ENCODE measurements around the gene ATXN2.
"Not testable (repeated sequence)": the region's sequence is repeated elsewhere in the genome, so short reads cannot be mapped to it uniquely, and the experiment has no call there.

Gene ATXN2

DNA sequence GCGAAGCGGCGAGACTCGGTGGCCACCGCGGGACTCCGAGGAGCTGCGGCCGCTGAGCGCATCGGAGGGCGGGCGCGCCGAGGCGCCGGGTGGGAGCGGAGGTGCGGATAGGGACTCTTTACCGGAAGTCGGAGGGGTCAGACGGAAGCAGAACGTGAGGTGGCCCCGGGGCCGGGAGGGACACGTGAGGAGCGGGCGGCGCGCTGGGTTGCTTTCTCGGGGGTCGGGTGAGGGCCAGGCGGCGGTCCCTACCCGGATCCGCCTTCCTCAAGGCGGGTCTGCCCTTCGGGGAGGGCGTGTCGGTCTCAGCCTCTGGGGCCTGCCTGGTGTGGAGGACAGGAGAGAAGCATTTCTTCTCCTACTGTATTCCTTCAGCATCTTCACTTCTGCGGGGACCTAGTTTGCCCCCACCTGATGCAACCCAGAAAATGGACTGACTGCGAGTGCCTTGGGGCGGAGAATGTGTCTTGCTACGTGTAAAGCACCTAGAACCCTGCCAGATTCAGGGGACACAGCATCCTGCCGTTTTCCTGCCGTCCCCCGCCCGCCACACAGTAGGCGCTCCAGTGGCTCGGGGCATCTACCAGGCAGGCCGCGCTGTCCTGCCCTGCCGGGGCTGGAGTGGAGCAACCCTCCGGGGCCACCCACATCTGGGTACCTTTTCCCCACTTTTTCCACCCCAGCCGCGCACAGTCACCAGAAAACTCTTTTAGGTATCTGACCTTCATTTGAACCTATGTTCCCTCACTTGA is 514 bp upstream of the ATXN2 start:
- DNase-seq (ENCODE audit: low spot score): peak; percentile 98

- DNase-seq (ENCODE audit: low spot score): peak; percentile 74
Measured at GRCh38 chr12:111597831-111598636, 1.1 kb downstream of the ATXN2 start.

DNA sequence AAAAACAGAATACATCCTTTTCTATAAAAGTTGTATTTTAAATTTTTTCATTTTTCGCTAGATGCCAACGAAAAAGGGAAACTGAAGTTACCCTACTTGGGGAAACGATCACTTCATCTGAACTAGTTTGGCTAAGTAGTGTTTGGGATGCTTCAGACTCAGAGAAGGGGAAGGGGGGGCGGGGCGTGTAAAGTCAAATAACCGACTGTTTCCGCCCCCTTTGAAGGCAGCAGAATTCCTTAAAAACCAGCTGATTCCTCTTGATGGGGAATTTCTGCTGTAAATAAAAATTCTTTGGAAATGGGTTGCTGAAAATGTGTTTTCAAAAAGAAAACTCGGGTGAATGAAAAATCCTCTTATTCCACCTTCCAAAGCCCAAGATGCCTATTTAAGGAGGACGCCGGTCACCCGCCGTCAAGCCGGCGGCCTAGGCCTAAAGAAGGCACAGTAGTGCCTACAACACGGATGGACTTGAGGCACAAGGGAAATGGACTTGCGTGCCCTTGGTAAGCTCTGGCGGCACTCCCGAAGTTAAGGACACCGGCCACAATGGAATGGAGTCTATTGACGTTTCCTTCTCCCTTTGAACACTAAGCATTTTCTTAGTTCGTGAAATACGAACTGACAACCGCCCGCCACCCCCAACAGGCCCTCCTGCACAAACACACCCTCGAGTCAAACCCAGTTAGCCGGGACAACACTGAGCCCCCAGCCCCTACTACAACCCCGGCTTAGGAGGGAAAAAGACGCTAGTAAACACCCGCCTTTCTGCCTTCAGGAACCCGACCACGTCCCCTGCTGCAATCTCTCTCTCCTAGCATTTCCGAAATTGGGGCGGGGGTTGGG is 1.9 kb downstream of the ATXN2 start:
- peak; percentile 60 for DNase-seq (ENCODE audit: low spot score)

GRCh38 chr12:111595341-111595835 is 3.7 kb downstream of the ATXN2 start:
- not testable (repeated sequence) for DNase-seq (ENCODE audit: low spot score)

- not testable (repeated sequence) for DNase-seq (ENCODE audit: low spot score)
Measured at GRCh38 chr12:111591399-111592010, 7.6 kb downstream of the ATXN2 start.

DNA sequence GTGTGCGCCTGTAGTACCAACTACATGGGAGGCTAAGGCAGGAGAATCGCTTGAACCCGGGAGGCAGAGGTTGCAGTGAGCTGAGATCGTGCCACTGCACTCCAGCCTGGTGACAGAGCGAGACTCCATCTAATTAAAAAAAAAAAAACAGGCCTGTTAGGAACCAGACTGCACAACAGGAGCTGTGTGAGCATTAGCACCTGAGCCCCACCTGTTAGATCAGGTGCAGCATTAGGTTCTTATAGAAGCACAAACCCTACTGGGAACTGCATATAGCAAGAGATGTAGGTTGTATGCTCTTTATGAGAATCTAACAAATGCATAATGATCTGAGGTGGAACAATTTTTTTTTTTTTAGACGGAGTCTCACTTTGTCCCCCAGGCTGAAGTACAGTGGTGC is 8.6 kb downstream of the ATXN2 start:
- no peak for DNase-seq (ENCODE audit: low spot score)

DNA sequence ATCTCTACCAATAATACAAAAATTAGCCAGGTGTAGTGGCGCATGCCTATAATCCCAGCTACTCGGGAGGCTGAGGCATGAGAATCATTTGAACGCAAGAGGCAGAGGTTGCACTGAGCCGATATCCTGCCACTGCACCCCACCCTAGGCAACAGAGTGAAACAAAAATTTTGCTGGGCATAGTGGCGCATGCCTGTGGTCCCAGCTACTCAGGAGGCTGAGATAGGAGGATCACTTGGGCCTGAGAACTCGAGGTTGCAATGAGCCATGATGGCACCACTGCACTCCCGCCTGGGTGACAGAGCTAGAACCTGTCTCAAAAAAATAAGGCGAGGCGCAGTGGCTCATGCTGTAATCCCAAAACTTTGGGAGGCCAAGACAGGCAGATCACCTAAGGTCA is 9.5 kb downstream of the ATXN2 start:
- no peak for DNase-seq (ENCODE audit: low spot score)

DNA sequence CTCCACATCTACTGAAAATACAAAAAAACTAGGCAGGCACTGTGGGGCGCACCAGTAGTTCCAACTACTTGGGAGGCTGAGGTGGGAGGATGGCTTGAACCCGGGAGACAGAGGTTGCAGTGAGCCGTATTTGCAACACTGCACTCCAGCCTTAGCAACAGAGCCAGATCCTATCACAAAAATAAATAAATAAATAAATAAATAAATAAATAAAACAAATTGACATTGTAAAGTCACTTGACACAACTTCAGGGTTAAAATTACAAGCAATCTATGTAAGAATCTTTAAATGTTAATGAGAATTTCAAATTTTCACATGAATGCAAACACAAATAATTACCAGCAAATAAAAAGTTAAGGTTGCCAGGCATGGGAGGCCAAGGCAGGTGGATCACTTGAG is 11.1 kb downstream of the ATXN2 start:
- DNase-seq (ENCODE audit: low spot score): no peak

- DNase-seq (ENCODE audit: low spot score): no peak
Measured at GRCh38 chr12:111586986-111587385, 12.1 kb downstream of the ATXN2 start.

DNA sequence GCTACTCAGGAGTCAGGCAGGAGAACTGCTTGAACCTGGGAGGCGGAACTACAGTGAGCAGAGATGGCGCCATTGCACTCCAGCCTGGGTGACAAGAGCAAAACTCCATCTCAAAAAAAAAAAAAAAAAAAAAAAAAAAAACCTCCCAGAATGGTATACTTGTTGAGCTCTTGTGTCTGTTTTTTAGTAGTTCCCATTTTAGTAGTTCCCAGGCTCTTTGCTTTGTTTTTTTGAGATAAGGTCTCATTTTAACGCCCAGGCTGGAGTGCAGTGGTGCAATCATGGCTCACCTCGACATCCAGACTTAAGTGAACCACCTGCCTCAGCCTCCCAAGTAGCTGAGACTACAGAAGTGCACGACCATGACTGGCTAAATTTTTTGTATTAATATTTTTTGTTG is 13.4 kb downstream of the ATXN2 start:
- no peak for DNase-seq (ENCODE audit: low spot score)

- DNase-seq (ENCODE audit: low spot score): no peak
Measured at GRCh38 chr12:111584959-111585358, 14.2 kb downstream of the ATXN2 start.

DNA sequence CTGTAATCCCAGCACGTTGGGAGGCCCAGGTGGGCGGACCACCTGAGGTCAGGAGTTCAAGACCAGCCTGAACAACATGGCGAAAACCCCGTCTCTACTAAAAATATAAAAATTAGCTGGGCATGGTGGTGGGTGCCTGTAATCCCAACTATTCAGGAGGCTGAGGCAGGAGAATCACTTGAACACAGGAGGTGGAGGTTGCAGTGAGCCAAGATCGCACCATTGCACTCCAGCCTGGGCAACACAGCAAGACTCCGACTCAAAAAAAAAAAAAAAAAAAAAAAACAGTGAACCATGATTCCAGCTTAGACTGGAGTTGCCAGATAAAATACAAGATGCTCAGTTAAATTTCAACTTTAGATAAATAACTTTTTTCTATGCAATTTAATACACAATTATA is 15.6 kb downstream of the ATXN2 start:
- not testable (repeated sequence) for DNase-seq (ENCODE audit: low spot score)

- no peak for DNase-seq (ENCODE audit: low spot score)
Measured at GRCh38 chr12:111582133-111582747, 16.9 kb downstream of the ATXN2 start.

DNA sequence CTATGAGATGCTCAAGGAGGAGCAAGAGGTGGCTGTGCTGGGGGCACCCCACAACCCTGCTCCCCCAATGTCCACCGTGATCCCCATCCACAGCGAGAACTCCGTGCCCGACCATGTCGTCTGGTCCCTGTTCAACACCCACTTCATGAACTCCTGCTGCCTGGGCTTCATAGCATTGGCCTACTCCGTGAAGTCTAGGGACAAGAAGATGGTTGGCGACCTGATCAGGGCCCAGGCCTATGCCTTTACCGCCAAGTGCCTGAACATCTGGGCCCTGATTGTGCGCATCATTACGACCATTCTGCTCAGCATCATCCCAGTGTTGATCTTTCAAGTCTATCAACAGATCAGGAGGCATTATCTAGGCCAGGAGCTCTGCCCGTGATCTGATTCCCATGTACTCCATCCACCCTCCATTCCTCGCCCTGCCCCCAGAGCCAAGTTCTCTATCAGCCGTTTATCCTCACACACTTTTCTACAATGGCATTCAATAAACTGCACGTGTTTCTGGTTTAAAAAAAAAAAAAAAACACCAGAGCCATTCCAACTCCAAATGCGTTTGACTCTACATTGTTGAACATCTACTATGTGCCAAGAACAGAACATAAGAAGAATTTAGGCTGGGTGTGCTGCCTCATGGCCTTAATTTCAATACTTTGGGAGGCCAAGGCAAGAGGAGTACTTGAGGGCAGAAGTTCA is 17.5 kb downstream of the ATXN2 start:
- DNase-seq (ENCODE audit: low spot score): no peak

- DNase-seq (ENCODE audit: low spot score): no peak
Measured at GRCh38 chr12:111580737-111581136, 18.4 kb downstream of the ATXN2 start.

DNA sequence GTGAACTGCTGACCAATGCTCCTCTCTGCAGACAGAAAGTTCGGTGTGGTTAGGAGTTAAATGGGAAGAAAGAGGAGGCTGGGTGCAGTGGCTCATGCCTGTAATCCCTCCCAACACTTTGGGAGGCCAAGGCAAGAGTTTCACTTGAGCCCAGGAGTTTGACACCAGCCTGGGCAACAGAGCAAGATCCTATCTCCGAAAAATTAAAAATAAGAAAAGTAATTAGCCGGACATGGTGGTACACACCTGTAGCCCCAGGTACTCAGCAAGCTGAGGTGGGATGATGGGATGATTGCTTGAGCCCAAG is 19.0 kb downstream of the ATXN2 start:
- DNase-seq (ENCODE audit: low spot score): no peak

DNA sequence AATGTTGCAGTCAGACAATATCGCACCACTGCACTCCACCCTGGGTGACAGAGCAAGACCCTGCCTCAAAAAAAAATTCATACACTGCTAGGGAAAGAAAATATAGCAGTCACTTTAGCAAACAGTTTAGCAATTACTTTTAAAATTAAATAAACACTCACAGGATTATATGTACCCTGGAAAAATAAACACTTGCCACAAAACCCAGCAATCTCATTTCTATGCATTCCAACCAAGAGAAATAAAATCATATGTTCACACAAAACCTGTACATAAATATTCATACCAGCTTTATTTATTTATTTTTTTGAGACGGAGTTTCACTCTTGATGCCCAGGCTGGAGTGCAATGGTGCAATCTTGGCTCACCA is 20.2 kb downstream of the ATXN2 start:
- DNase-seq (ENCODE audit: low spot score): no peak

DNA sequence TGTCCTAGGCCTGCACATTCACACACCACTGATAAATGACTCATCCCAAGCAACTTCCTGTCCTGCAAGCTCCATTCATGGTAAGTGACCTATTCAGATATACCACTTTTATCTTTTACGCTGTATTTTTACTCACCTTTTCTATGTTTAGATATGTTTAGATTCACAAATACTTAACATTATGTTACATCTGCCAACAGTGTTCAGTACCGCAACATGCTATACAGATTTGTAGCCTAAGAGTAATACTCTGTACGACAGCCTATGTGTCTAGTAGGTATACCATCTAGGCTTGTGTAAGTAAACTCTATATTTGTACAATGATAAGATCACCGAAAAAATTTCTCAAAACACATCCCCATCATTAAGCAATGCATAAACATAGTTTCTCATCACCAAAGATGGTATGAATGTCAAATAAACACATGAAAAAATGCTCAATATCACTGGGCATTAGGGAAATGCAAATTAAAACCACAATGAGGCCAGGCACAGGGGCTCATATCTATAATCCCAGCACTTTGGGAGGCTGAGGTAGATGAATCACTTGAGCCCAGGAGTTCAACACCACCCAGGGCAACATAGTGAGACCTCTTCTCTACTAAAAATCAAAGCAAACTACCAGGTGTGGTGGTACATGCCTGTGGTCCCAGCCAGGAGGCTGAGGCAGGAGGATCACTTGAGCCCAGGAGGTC is 20.7 kb downstream of the ATXN2 start:
- peak; percentile 38 for DNase-seq (ENCODE audit: low spot score)

DNA sequence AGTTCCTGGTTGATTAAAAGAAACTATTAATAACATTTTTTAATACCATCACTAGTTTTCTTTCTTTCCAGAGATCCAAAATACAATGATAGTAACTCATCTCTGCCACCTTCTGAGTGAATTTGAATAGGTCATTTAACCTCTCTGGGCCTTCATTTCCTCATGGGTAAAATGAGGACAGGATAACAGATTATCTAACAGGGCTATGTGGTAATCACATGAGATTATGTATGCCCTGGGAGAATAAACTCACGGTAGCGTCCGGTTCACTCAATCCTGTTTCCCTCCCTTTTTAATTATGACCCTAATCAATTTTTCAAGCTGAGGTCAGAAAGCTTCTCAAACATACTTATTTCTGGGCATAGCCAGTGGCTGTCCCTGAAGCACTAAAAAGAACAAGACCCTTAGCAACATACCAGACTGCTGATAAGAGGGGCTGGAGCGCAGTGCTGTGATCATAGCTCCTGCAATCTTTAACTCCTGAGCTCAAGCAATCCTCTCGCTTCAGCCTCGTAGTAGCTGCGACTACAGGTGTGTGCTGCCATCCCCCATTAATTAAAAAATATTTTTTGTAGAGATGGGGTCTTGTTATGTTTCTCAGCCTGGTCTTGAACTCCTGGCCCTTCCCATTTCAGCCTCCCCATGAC is 24.2 kb downstream of the ATXN2 start:
- no peak for DNase-seq (ENCODE audit: low spot score)

DNA sequence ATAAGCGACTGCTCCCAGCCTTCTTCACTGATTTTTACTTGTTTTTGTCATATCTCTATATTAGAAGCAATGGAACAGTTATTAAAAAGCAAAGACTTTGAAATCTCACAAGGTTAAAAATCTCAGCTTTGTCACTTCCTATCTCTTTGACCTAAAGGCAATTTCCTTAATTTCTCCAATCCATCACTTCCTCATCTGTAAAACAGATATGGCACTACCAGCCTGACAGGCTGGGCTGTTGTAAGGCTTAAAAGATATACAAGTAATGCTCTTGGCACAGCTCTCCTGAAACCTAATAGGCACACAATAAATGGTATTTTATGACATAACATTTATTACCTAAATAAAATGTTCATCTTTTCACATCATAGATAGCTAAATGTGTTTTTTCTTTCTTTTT is 25.6 kb downstream of the ATXN2 start:
- no peak for DNase-seq (ENCODE audit: low spot score)
